GM19324 (cell line): Measurements from ENCODE around the gene FGF5.

Source experiments
- ATAC-seq: cut with Tn5 transposase; IDR thresholded peaks from one replicate; pipeline ENCODE4 v1.9.1; 2021; ENCODE audit warnings: mild to moderate bottlenecking, moderate library complexity; ENCODE audit not compliant: unreplicated experiment, low FRiP score

FGF5 gene

GRCh38 chr4:80333121-80333520 lies 66.7 kb downstream of the FGF5 start:
- ATAC-seq: no peak

DNA sequence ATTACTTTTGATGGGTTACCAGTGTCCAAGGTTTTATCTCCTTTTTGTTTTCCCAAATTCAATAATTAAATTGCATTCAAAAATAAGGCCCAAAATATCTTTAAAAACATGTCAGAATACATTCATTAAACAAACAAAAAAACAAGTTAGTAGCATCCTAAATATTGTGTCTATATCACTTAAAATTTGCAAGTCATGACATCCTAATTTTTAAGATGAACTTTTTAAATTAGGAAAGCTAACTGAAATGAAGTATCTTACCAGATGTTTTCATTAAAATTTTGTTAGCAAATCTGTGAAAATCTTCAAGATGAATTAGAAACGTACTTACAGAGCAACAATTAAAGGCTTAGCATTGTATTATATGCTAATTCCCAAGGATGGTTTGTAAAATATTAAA lies 68.1 kb downstream of the FGF5 start:
- no peak for ATAC-seq

DNA sequence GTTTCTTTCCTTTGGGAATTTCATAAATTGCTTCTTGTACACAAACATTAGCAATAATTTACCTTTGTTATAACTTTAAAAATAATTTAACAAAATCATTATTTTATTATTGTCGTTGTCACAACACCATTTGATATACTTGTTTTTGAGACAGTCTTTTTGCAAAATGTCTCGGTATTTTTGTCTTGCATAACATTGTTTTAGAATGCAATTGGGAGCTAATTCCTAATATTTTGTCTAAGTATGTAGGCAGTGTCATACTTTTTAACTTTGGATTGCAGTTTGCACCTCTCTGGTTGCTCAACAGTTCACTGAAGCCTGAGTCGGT lies 68.7 kb downstream of the FGF5 start:
- ATAC-seq: no peak

DNA sequence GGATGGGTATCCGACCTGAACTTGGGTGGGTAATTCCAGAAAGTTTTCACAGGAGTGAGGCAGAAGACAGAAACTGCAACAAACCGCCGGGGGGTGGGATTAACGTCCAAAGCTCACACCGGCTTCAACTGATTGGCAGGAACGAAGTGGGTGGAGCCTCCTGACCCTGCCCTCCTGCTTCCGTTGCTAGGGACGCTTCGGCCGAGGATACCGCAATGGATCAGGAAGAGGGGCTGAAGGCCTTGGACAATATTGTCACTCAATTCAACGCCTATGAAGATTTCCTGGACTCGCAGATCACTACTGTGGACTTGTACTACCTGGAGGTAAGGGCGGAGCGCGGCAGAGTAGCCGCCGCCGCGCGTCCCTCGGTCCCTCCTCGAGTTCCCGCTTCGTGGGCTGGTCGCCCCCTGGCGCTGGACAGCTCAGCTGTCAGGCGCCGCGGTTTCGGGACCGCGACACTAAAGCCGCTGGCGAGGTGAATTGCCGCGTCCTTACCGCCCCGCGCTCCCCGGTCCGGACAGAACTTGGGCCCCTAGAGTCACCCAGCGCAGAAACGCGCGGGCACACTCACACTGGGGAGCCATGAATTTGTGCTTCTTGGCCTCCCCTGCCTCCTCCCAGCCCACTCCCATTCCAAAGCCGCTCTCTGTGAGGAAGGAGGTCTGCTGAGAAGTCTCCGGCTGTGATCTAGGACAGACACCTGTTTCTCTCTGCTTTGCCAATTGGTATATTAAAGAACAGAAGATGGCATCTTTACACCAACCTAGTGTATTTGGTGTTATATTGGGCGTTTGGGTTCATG lies 69.3 kb downstream of the FGF5 start, which contains the start of gene CFAP299:
TSS of gene CFAP299 (plus strand) at position 177 of the 805 bp plus-strand sequence.
- peak; percentile 99 for ATAC-seq

DNA sequence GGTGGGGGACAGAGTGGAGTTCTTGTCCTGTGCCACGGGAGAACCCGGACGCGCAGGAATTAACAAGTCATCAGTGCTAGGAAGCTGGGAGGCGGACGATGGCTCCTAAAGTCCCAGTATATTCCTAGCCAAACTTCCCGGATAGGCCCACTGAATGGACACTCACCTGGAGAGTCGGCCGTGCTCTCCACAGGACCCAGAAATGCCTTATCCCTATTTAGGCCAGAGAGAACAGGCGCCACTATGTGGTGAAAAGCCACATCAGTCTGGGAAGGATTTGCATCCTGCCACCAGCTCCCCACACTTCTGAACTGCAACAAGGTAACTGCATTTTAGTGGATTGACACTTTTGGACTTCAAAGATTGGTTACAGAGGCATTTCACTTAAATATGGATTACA lies 70.1 kb downstream of the FGF5 start:
- no peak for ATAC-seq

DNA sequence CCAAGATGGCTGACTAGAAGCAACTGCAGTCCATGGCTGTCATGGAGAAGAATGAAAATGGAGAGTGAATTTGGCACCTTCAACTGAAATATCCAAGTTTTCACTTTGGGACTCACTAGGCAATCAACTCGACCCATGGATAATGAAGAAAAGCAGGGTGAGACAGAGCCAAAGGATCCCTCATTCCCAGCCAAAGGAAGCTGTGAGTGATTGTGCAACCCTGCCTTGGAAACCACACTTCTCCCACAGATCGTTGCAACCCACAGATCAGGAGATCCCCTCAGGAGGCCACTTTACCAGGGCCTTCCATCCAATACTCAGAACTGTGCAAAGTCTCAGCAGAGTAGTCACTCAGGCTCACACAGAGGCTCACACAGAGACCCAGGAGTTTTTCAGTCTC lies 73.6 kb downstream of the FGF5 start:
- ATAC-seq: no peak
